GM19328 (cell line): ENCODE measurements around the gene CLVS2.

Source experiments
- ATAC-seq: cut with Tn5 transposase; IDR thresholded peaks from one replicate; pipeline ENCODE4 v1.9.1; 2021; ENCODE audit warnings: mild to moderate bottlenecking, moderate library complexity; ENCODE audit not compliant: unreplicated experiment

Gene CLVS2

DNA sequence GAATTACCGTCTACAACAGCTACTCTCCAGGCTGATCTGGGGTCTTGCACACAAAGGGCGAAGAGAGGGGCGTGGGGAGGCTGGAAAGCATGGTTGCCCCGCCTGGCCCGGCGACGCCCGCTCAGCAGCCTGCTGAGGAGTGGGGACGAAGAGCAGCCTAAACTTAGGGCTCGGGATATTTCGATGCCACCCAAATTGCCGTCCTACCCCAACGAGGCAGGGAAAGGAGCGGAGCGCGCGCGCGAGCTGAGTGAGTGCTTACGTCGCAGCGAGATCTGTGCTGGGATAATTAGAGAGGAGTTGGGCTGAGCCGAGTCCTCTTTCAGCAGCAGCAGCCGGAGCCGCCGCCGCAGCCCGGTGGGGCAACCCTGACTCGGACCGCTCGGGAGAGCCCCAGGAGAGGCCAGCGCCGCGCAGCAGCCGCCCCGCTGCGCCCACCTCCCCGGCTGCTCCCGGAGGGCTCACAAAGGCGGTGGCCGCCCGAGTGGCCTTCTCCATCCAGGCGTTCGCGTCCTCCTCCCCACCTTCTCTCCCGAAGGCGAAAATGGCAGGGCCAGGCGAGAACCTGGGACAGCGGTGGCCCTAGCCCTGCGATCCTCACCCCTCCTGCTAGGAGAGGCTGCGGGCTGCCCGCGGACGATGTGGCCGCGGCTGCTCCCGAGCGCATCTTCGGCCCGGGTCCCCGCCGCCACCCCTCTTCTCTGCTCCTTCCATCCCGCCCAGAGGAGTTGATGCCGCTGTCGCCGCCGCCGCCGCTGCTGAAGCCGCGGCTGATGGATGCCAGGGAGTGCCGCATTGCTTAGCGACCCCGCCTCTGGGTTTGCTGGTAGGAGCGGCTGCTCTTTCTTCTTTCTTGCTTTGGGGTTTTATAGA, at the start of gene CLVS2:
CLVS2 (plus strand) TSS at position 315 of the 873 bp plus-strand sequence. CDS start 1,543 bp downstream, outside the sequence.
- ATAC-seq = no peak

DNA sequence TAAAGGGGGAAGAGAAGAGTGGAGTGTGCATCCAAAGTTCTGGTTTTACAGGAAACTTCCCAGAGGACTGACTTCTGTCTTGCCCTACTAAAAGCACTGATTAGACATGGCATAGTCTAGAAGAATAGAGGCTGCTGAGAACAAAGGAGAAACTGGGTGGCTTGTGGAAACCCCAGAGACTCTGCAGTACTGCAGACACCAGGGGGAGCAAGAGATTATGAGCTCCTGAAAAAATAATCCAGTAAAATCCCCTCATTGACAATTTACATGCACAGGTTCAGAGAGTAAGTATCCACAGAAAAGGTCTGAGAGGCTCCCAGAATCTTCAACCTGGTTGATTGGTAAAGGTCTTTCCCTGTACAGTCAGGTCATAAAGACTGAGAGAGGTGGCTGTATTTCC, 48.7 kb upstream of the CLVS2 start:
- ATAC-seq = no peak

- ATAC-seq = no peak
Measured at GRCh38 chr6:122953766-122954165, 42.3 kb upstream of the CLVS2 start.

DNA sequence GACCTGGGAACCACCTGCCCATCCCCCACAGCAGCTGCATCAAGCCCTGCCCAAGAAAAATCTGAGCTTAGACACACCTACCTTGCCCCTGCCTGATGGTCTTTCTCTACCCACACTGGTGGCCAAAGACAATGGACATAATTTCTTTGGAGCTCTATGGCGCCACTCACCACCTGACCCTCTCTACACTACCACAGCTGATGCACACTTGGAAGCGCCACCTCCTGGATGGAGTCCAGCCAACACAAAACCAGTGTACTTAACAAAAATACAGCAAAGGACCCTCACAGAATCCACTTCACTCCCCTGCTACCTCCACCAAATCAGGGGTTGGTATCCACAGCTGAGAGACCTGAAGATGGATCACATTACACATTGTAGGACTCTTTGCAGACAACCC, 39.7 kb upstream of the CLVS2 start:
- ATAC-seq = no peak

DNA sequence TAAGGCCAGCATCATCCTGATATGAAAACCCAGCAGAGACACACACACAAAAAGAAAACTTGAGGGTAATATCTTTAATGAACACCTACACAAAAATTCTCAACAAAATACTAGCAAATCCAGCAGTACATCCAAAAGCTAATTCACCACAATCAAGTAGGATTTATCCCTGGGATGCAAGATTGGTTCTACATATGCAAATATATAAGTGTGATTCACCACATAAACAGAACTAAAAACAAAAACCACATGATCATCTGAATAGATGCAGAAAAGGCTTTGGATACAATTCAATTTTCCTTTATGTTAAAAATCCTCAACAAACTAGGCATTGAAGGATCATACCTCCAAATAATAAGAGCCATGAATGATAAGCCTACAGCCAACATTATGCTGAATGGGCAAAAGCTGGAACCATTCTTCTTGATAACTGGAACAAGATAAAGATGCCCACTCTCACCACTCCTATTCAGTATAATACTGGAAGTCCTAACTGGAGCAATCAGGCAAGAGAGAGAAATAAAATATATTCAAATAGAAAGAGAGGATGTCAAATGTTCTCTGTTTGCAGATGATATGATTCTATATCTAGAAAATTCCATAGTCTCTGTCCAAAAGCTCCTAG, 33.9 kb upstream of the CLVS2 start:
- ATAC-seq = no peak

DNA sequence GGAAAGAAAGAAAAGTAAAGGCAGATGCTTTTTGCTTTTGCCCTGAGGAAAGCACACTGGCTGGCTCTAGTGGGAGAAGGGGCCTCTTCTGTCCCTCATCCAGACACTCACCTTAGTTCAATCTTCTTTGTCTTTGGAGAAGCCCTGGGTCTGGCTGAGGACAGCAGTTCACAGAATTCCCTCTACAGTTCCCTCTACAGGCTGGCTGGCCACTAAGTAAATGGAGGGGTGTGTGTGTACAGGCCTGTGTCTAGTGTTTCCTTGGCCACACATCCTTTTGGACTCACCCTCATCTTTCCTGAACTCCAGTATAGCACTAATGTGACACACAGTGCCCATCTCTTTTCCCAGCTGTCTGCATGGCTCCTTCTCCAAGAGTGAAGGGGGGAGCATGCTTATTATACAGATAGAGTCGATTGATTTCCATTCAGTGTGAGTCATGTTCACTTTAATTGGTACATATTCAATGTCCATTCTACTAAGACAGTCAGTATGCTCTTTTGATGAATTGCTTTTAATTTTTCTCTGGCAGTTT, 26.0 kb upstream of the CLVS2 start:
- no peak for ATAC-seq

DNA sequence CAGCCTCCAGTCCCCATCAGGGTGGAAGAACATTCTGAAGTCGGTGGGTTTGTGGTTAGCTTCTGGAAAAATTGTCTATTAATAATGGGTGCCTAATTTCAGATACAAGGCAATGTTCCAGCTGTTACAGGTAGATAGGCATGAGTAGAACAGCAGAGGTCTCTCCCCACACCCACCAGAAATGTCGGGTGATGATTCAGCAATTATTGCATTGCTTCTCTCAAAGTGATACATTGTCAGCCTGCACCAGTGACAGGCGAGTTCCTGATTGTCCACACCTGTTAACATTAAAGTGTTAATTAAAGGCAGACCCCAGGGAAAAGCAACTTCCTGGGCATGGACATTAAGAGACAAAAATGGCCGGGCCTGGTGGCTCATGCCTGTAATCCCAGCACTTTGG, 18.9 kb upstream of the CLVS2 start:
- no peak for ATAC-seq

DNA sequence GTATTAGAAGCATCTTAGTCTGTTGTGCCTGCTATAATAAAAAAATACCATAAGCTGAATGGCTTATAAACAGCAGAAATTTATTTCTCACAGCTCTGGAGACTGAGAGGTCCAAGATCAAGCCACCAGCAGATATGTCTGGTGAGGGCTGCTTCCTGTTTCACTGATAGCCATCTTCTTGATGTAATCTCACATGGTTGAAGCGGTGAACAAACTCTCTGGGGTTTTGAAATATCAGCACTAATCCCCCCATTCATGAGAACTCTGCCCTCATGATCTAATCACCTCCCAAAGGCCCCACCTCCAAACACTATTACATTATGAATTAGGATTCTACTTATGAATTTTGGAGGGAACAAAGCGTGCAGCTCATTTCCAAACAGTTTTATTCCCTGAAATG, 11.6 kb upstream of the CLVS2 start:
- no peak for ATAC-seq

DNA sequence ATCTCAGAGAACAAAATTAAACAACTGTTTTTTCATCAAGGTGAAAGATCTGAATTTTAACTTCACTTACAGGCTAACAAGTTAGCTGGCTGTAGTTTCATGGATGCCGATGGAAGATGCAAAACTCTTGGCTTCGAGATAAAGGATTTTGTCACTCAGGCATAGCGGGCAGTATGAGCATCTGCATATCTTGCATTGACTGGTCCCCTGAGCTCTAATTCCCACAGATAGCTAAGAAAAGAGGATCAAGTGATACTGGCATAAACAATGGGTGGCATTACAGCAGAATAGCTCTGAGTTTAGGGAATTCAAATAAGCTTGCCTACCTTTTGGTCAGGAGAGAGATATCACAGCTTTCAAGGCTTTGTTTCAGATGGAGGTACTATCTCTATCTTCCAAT, 1.8 kb upstream of the CLVS2 start:
- ATAC-seq = no peak

GRCh38 chr6:122996794-122997505, 915 bp downstream of the CLVS2 start:
- ATAC-seq = no peak

DNA sequence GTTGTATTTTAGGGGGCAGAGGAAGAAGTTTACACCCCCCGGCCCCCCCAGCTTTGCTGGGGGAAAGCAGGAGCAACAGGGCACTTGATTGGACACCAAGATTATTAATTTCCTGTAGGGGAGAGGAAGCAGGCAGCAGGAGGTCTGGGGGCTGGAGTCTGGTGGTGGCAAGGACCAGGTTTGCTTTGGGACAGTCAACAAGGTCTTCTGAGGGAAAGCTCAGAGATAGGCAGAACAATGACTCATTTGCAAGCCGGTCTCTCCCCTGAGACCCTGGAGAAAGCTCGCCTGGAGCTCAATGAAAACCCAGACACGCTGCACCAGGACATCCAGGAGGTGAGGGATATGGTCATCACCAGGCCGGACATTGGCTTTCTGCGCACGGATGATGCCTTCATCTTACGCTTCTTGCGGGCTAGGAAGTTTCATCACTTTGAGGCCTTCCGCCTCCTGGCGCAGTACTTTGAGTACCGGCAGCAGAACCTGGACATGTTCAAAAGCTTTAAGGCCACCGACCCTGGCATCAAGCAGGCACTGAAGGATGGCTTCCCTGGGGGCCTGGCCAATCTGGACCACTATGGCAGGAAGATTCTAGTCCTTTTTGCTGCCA, 1.6 kb downstream of the CLVS2 start:
- ATAC-seq = no peak

DNA sequence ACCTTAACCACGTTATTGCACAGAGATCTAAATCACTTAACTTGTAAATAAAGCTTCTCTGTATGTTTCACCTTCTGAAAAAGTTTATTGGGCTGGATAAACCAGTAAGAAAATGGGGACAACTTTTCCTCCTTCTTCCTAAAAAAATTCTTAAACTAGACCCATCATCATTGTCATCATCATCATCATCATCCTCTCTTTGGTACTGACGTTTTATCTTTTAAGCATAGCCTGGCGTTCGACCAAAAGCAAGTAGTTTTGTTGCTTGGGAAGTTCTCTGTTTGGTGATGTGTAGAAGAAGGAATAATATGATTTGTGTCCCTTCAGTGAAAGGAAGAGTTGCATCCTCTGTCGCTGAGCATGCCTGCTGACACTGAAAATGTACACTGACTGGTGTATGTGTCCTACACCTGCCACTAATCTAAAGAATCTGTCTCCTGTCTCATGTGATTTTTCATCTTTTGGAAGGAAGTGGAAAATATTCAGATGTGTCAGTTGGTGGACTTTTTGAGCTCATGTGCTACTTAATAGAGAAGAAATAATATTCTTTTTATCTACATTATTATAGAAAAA, 2.5 kb downstream of the CLVS2 start:
- ATAC-seq = no peak

DNA sequence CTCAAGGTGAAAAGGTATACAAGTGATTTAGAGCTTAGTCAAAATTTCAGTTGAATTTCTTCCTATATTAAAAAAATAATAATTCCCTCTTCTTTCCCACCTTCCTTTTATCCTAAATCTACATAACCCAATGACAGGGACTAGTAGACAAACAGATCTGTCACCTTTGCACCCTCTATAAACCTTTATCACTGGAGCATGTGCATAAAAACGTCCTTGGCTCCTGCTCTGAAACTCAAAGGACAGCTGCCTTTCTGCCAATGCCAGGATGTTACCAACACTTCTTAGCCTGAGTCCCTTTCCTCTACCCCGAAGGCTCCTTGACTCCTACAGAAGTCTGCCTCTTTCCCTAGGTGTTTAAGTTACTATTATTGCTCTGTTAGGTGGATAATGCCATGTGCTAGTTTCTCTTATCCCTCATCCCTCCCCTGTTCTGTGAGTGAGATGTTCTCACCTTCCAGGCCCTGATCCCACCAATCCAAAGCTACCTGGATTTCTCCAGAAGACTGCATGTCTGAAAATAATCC, 4.3 kb downstream of the CLVS2 start:
- ATAC-seq = no peak

- no peak for ATAC-seq
Measured at GRCh38 chr6:123001540-123001939, 5.5 kb downstream of the CLVS2 start.

GRCh38 chr6:123007885-123008284, 11.8 kb downstream of the CLVS2 start:
- no peak for ATAC-seq

DNA sequence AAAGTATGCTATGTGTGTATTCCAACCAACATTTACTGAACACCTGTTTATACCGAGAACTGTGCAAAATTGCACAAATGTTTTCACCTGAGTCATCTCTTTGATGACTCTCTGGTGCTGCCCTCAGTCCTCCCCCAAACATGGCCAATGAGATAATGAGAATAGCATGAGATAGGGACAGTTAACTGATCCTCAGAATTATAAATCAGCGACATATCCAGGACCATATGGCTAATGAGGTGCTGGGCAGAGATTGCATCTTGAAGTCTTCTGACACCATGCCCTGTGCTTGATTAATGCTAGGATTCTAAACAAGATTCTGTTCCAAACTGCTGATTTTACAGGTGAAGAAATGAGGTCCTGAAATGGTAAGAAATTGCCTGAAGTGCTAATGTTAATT, 13.0 kb downstream of the CLVS2 start:
- no peak for ATAC-seq

GRCh38 chr6:123014835-123015234, 18.8 kb downstream of the CLVS2 start:
- no peak for ATAC-seq

- ATAC-seq = no peak
Measured at GRCh38 chr6:123016431-123017103, 20.5 kb downstream of the CLVS2 start.

- no peak for ATAC-seq
Measured at GRCh38 chr6:123017104-123017682, 21.2 kb downstream of the CLVS2 start.

- no peak for ATAC-seq
Measured at GRCh38 chr6:123022975-123023374, 26.9 kb downstream of the CLVS2 start.
